Measurements from ENCODE around the gene RELN. TPM values are rescaled to one million over a fixed set of nuclear protein-coding genes. Genes with fewer than 3 reads are reported as not detected.

RELN gene
- total and polyA plus RNA-seq, 12 donors = 0.22 to 1.9 (median 0.93) TPM

- no peak for DNase-seq
- H3K4me3 ChIP-seq = peak overlapping the region in 1 of 10 donors; percentile 8
- 24 to 32% methylated on average over 9 of the region's 9 CpGs for WGBS, 2 donors
- peak in 7 of 9 donors; percentile 23 to 61 (median 47) for TF ChIP-seq CTCF (IDR thresholded peaks at IDR 0.05)
- H3K36me3 ChIP-seq = no peaks in the 10 kb centered on the region
- no peaks in the 10 kb centered on the region for H3K4me1 ChIP-seq
- peaks cover 0 to 3% (median 0%) of the 10 kb centered on the region in 7 donors for H3K27me3 ChIP-seq
- H3K9me3 ChIP-seq = no peaks in the 10 kb centered on the region
- intact Hi-C loops (cut with DNase I) = loop anchor here in 4 of 10 donors (2.0 to 10.0 kb wide), 4 partner anchors 49 to 638 kb away; no protein-coding TSS in a partner anchor
- peak in 3 of 8 donors; percentile 33 to 74 (median 47) for ATAC-seq
- no peak overlapping the region for H3K27ac ChIP-seq
Observed at GRCh38 chr7:103524042-103524907, 465.2 kb downstream of the RELN start.

- Histone ChIP-seq H3K27ac (no peak overlapping the region), H3K9me3 (no peaks in the 10 kb centered on the region), H3K4me3 (no peak overlapping the region), H3K36me3 (no peaks in the 10 kb centered on the region), H3K27me3 (peaks cover 0 to 3% (median 0%) of the 10 kb centered on the region in 7 donors), H3K4me1 (no peaks in the 10 kb centered on the region)
- TF ChIP-seq CTCF (IDR thresholded peaks at IDR 0.05) = no peak
- 59 to 60% methylated on average over 6 of the region's 6 CpGs for WGBS, 2 donors
- DNase-seq (no peak), ATAC-seq (no peak)
- intact Hi-C loops (cut with DNase I) = loop anchor here in 3 of 10 donors (5.0 to 10.0 kb wide), 3 partner anchors 633 to 640 kb away; no protein-coding TSS in a partner anchor
Observed at GRCh38 chr7:103521937-103522336, 467.5 kb downstream of the RELN start.

- WGBS, 2 donors = 68 to 77% methylated on average over 13 of the region's 13 CpGs
- intact Hi-C loops (cut with DNase I) = no loop called here
Observed at GRCh38 chr7:103504505-103505135, 484.8 kb downstream of the RELN start.

More at GRCh38 chr7:103504505-103505135, 484.8 kb downstream of the RELN start:
- peaks cover 0 to 14% (median 0%) of the 10 kb centered on the region in 7 donors for H3K27me3 ChIP-seq
- H3K4me3 ChIP-seq = no peak overlapping the region
- H3K4me1 ChIP-seq = no peaks in the 10 kb centered on the region
- peaks cover 0 to 3% (median 0%) of the 10 kb centered on the region in 11 donors for H3K9me3 ChIP-seq
- no peak overlapping the region for H3K27ac ChIP-seq
- no peak for TF ChIP-seq CTCF (IDR thresholded peaks at IDR 0.05)
- H3K36me3 ChIP-seq = no peaks in the 10 kb centered on the region
- ATAC-seq (no peak), DNase-seq (no peak)
